ENCODE measurements around the gene P2RX4.
"Not testable (repeated sequence)": the region's sequence is repeated elsewhere in the genome, so short reads cannot be mapped to it uniquely, and the experiment has no call there.

The P2RX4 gene

DNA sequence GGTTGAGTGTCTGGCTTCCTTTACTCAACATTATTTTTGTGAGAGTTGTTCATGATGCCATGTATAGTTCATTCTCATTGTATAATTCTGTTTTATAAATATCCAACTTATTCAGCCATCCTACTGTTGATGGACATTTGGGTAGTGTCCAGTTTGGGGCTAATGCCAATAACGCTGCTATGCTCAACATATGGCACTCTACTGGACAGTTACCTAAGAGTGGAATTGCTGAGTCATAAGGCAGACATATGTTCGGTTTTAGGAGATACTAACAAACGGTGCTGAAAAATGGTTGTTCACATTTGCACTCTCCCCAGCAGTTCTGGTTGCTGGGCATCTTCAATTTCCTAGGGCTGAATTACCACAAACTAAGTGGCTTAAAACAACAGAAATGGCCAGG is 28.7 kb upstream of the P2RX4 start:
- H3K27me3 Mint-ChIP-seq, result no peaks in the 10 kb centered on the region
- peaks cover 7% of the 10 kb centered on the region for H3K4me1 Mint-ChIP-seq
- DNase-seq (ENCODE audit: low spot score in 2 of 2) (no peak), ATAC-seq (ENCODE audit: low read depth) (no peak)
- H3K36me3 Mint-ChIP-seq, result peaks cover 8% of the 10 kb centered on the region
- H3K9me3 Mint-ChIP-seq, result no peaks in the 10 kb centered on the region
- no peak overlapping the region for H3K4me3 Mint-ChIP-seq
- no peak overlapping the region for H3K27ac Mint-ChIP-seq

DNA sequence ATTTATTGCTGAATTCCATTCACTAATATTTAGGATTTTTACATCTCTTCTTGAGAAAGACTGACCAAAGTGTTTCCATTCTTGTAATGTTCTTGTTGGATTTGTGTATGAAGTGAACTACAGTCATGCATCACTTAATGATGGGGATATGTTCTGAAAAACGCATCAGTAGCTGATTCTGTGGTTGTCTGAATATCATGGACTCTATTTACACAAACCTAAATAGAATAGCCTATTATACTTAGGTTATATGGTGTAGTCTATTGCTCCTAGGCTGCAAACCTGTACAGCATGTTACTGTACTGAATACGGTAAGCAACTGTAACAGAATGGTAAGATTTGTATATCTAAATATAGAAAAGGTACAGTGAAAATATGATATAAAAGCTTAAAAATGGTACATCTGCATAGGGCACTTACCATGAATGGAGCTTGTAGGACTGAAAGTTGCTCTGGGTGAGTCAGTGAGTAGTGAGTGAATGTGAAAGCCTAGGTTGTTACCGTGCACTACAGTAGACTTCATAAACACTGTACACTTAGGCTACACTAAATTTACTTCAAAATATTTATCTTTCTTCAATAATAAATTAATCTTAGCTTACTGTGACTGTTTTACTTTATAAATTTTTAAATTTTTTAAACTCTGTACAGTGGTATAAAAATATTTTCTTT is 27.6 kb upstream of the P2RX4 start:
- H3K4me1 Mint-ChIP-seq, result peaks cover 7% of the 10 kb centered on the region
- no peaks in the 10 kb centered on the region for H3K27me3 Mint-ChIP-seq
- H3K4me3 Mint-ChIP-seq, result no peak overlapping the region
- H3K36me3 Mint-ChIP-seq, result peaks cover 5% of the 10 kb centered on the region
- H3K9me3 Mint-ChIP-seq, result no peaks in the 10 kb centered on the region
- ATAC-seq (ENCODE audit: low read depth) (no peak), DNase-seq (ENCODE audit: low spot score in 2 of 2) (no peak)
- H3K27ac Mint-ChIP-seq, result no peak overlapping the region

DNA sequence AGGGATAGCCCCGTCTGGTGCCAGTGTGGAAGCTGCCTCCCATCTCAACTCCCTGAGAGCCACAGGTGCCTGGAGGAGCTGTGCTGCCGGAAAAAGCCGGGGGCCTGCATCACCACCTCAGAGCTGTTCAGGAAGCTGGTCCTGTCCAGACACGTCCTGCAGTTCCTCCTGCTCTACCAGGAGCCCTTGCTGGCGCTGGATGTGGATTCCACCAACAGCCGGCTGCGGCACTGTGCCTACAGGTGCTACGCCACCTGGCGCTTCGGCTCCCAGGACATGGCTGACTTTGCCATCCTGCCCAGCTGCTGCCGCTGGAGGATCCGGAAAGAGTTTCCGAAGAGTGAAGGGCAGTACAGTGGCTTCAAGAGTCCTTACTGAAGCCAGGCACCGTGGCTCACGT is 25.5 kb upstream of the P2RX4 start:
- no peaks in the 10 kb centered on the region for H3K27me3 Mint-ChIP-seq
- DNase-seq (ENCODE audit: low spot score in 2 of 2), result no peak
- H3K4me1 Mint-ChIP-seq, result peaks cover 7% of the 10 kb centered on the region
- H3K36me3 Mint-ChIP-seq, result peaks cover 2% of the 10 kb centered on the region
- no peak overlapping the region for H3K4me3 Mint-ChIP-seq
- ATAC-seq (ENCODE audit: low read depth), result no peak
- no peak overlapping the region for H3K27ac Mint-ChIP-seq
- H3K9me3 Mint-ChIP-seq, result no peaks in the 10 kb centered on the region

DNA sequence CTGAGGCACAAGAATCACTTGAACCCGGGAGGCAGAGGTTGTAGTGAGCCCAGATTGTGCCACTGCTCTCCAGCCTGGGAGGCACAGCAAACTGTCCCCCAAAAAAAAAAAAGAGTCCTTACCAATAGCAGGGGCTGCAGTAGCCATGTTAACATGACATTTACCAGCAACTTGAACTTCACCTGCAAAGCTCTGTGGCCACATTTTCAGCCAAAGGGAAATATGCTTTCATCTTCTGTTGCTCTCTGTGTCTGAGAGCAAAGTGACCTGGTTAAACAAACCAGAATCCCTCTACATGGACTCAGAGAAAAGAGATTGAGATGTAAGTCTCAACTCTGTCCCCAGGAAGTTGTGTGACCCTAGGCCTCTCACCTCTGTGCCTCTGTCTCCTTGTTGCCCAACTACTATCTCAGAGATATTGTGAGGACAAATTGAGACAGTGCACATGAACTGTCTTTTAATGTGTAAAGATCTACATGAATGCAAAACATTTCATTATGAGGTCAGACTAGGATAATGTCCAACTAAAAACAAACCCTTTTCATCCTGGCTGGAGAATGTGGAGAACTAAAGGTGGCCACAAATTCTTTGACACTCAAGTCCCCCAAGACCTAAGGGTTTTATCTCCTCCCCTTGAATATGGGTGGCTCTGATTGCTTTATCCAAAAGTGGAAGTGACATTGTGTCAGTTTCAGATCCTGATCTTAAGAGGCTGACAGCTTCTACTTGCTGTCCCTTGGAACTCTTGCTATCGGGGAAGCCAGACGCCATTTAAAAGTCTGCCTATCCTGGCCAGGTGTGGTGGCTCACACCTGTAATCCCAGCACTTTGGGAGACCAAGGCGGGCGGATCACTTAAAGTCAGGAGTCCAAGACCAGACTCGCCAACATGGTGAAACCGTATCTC is 24.7 kb upstream of the P2RX4 start:
- Mint-ChIP-seq H3K4me1 (peaks cover 7% of the 10 kb centered on the region), H3K36me3 (peaks cover 2% of the 10 kb centered on the region), H3K27ac (peak overlapping the region; percentile 66), H3K9me3 (no peaks in the 10 kb centered on the region), H3K4me3 (no peak overlapping the region), H3K27me3 (no peaks in the 10 kb centered on the region)
- peak; percentile 94 for ATAC-seq (ENCODE audit: low read depth)
- DNase-seq (ENCODE audit: low spot score in 2 of 2), result peak; percentile 21 to 27

DNA sequence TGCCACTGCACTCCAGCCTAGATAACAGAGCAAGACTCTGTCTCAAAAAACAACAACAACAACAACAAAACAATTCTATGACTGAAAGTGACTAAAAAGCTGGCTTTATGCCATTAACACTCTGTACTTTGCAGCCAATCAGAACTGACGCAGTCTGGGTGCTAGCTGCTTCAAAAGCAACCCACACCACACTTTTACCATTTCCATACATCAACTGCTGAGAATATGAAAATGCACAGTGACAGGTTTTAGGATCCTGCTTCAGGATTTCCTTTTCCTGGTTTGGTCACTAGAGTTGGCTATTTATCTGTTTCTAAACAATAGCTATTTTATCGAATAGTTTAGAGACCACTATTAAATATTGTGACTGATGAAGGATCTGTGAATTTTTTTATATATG is 23.1 kb upstream of the P2RX4 start:
- Mint-ChIP-seq H3K36me3 (no peaks in the 10 kb centered on the region), H3K4me1 (peaks cover 11% of the 10 kb centered on the region), H3K27me3 (no peaks in the 10 kb centered on the region), H3K27ac (no peak overlapping the region), H3K9me3 (no peaks in the 10 kb centered on the region), H3K4me3 (no peak overlapping the region)
- DNase-seq (ENCODE audit: low spot score in 2 of 2), result no peak
- ATAC-seq (ENCODE audit: low read depth), result no peak

DNA sequence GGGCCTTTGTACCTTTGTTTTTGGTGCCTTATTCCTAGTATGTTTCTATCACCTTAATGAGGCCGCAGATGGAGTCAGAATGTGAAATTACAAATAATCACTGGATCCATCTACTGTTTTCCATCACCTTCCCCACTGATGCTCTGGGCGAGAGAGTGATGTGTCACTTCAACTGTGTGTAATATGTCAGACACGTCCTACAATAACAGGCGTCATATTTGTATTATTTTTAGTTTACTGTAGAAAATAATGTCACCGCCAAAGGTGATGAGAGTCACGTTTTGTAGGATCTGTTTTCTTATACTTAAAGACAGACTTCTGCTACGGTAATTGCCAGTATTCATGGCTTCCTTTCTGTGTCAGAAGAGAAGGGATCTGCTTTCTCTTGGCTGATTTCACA is 22.4 kb upstream of the P2RX4 start:
- H3K27ac Mint-ChIP-seq, result no peak overlapping the region
- H3K4me1 Mint-ChIP-seq, result peaks cover 11% of the 10 kb centered on the region
- no peak for ATAC-seq (ENCODE audit: low read depth)
- H3K9me3 Mint-ChIP-seq, result no peaks in the 10 kb centered on the region
- no peak for DNase-seq (ENCODE audit: low spot score in 2 of 2)
- no peaks in the 10 kb centered on the region for H3K27me3 Mint-ChIP-seq
- no peak overlapping the region for H3K4me3 Mint-ChIP-seq
- no peaks in the 10 kb centered on the region for H3K36me3 Mint-ChIP-seq

DNA sequence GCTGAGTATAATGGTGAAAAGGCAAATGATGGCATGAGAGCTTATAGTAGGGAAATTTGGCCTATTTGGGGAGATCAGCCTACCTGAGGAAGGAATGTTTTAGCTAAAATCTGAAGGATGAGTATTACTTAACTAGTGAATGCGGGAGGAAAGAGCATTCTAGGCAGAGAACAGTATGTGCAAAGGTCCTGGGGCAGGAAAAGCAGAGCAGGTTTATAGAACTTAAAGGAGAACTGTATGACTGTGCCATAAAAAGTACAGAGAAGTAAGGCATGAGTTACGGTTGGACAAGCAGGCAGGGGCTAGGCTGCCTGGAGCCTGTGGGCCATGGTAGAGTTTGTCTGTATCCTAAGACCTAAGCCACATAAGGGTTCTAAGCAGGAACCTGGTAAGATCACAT is 21.7 kb upstream of the P2RX4 start:
- no peak for ATAC-seq (ENCODE audit: low read depth)
- no peak overlapping the region for H3K4me3 Mint-ChIP-seq
- peaks cover 11% of the 10 kb centered on the region for H3K4me1 Mint-ChIP-seq
- H3K9me3 Mint-ChIP-seq, result no peaks in the 10 kb centered on the region
- no peaks in the 10 kb centered on the region for H3K36me3 Mint-ChIP-seq
- no peak for DNase-seq (ENCODE audit: low spot score in 2 of 2)
- H3K27ac Mint-ChIP-seq, result no peak overlapping the region
- H3K27me3 Mint-ChIP-seq, result no peaks in the 10 kb centered on the region

DNA sequence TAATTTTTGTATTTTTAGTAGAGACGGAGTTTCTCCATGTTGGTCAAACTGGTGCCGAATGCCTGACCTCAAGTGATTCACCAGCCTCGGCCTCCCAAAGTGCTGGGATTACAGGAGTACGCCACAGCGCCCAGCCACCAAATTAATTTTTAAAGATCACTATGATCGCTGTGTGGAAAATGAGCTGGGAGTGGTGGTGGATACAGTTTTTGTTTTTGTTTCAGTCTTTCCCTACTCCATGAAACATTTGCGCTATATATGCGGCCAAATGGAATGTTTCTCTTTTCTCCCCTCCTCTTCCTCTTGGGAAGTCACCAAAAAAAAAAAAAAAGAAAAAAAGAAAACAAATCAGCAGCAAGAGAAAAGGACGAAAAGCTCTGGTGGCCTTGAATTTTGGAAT is 20.8 kb upstream of the P2RX4 start:
- no peaks in the 10 kb centered on the region for H3K27me3 Mint-ChIP-seq
- no peaks in the 10 kb centered on the region for H3K9me3 Mint-ChIP-seq
- DNase-seq (ENCODE audit: low spot score in 2 of 2) (no peak), ATAC-seq (ENCODE audit: low read depth) (no peak)
- H3K4me3 Mint-ChIP-seq, result no peak overlapping the region
- peaks cover 11% of the 10 kb centered on the region for H3K4me1 Mint-ChIP-seq
- H3K27ac Mint-ChIP-seq, result no peak overlapping the region
- no peaks in the 10 kb centered on the region for H3K36me3 Mint-ChIP-seq

DNA sequence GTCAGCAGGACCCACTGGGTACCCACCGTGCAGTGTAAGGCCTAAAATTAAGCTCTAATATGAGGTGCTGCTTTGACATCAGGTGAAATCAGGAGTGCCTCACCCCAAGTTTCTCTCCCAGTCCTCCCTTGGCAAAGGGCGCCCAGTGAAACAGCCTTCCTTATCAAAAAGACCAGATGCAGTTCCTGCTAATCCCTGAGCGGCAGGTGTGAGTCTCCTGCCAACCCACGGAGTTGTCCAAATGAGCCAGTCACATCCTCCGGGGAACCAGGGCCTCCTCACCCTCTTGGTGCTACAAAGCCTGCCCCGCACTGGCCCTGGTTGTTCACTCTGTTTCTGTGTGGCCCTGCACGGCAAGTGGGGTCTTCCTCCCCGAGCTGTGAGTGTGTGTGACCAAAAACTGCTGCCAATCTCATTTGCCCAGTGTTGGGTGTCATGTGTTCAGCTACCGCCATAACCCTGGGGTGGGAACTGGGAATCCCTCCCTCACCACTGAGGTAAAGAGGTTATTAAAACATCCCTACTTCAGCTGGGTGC is 20.2 kb upstream of the P2RX4 start:
- DNase-seq (ENCODE audit: low spot score in 2 of 2), result no peak
- no peak for ATAC-seq (ENCODE audit: low read depth)
- Mint-ChIP-seq H3K27me3 (no peaks in the 10 kb centered on the region), H3K36me3 (no peaks in the 10 kb centered on the region), H3K4me1 (peaks cover 11% of the 10 kb centered on the region), H3K4me3 (no peak overlapping the region), H3K27ac (no peak overlapping the region), H3K9me3 (no peaks in the 10 kb centered on the region)

- Mint-ChIP-seq H3K27me3 (no peaks in the 10 kb centered on the region), H3K4me3 (no peak overlapping the region), H3K27ac (no peak overlapping the region), H3K9me3 (no peaks in the 10 kb centered on the region), H3K4me1 (peaks cover 6% of the 10 kb centered on the region), H3K36me3 (no peaks in the 10 kb centered on the region)
- DNase-seq (ENCODE audit: low spot score in 2 of 2) (no peak), ATAC-seq (ENCODE audit: low read depth) (peak; percentile 74)
Measured at GRCh38 chr12:121190523-121191031, 19.4 kb upstream of the P2RX4 start.

GRCh38 chr12:121191151-121191550 is 18.8 kb upstream of the P2RX4 start:
- no peak overlapping the region for H3K4me3 Mint-ChIP-seq
- no peaks in the 10 kb centered on the region for H3K9me3 Mint-ChIP-seq
- ATAC-seq (ENCODE audit: low read depth) (no peak), DNase-seq (ENCODE audit: low spot score in 2 of 2) (no peak)
- peaks cover 5% of the 10 kb centered on the region for H3K4me1 Mint-ChIP-seq
- H3K27ac Mint-ChIP-seq, result no peak overlapping the region
- H3K36me3 Mint-ChIP-seq, result no peaks in the 10 kb centered on the region
- no peaks in the 10 kb centered on the region for H3K27me3 Mint-ChIP-seq

DNA sequence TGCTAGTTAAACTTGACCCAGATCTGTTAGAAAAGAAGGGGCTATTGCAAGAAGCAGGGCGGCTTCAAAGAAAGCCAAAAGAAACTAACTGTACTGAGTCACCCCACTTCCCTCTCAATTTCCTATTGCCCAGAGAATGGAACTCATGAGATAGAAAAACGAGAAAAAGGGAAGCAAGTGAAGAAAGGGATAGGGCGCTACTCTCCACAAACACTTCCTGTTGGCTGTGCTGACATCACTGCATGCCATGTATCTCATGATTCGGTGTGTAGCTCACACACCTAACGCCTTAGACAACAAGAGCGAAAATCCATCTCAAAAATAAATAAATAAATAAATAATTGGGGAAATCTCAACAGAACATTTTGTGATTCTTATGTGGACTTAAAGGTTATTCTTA is 13.0 kb upstream of the P2RX4 start:
- no peaks in the 10 kb centered on the region for H3K9me3 Mint-ChIP-seq
- ATAC-seq (ENCODE audit: low read depth) (peak; percentile 95), DNase-seq (ENCODE audit: low spot score in 2 of 2) (no peak)
- H3K4me1 Mint-ChIP-seq, result peaks cover 4% of the 10 kb centered on the region
- no peaks in the 10 kb centered on the region for H3K36me3 Mint-ChIP-seq
- H3K27me3 Mint-ChIP-seq, result no peaks in the 10 kb centered on the region
- H3K27ac Mint-ChIP-seq, result no peak overlapping the region
- H3K4me3 Mint-ChIP-seq, result peak overlapping the region; percentile 18

DNA sequence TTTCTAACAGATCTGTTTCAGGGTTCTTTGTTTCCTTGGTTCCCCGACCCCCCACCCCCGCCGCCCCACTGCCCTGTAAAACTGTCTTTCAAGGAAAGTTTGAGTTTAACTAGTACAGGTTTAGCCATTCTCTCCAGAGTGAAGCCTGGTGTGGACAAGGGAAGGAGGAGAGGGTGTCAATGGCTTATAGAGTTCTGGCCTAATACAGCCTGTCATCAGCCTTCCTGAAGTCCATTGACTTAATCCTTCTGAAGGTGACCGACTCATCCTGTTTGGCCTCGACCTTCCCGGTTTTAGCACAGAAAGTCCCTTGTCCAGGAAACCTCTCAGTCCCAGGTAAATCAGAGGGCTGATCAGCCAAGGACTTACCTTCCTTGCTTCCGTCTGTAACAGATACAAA is 11.0 kb upstream of the P2RX4 start:
- H3K4me3 Mint-ChIP-seq, result no peak overlapping the region
- no peak overlapping the region for H3K27ac Mint-ChIP-seq
- H3K9me3 Mint-ChIP-seq, result no peaks in the 10 kb centered on the region
- ATAC-seq (ENCODE audit: low read depth), result no peak
- H3K36me3 Mint-ChIP-seq, result no peaks in the 10 kb centered on the region
- DNase-seq (ENCODE audit: low spot score in 2 of 2), result no peak
- H3K27me3 Mint-ChIP-seq, result no peaks in the 10 kb centered on the region
- H3K4me1 Mint-ChIP-seq, result peaks cover 4% of the 10 kb centered on the region

DNA sequence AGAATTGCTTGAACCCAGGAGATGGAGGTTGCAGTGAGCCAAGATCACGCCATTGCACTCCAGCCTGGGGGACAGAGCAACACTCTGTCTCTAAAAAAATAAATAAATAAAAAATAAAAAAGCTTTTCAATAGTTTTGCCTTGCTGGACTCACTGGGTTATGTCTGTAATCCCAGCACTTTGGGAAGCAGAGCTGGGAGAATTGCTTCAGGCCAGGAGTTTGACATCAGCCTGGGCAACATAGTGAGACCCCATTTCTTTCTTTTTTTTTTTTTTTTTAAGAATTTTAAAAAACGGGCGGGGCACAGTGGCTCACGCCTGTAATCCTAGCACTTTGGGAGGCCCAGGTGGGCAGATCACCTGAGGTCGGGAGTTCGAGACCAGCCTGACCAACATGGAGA is 8.8 kb upstream of the P2RX4 start:
- not testable (repeated sequence) for H3K4me1 Mint-ChIP-seq; DNase-seq (ENCODE audit: low spot score in 2 of 2); H3K4me3 Mint-ChIP-seq

More for the DNA sequence above, 8.8 kb upstream of the P2RX4 start:
- not testable (repeated sequence) for H3K36me3 Mint-ChIP-seq; ATAC-seq (ENCODE audit: low read depth); H3K9me3 Mint-ChIP-seq; H3K27me3 Mint-ChIP-seq; H3K27ac Mint-ChIP-seq
